ENCODE results near the gene ICAM1. TPM values are rescaled to one million over a fixed set of nuclear protein-coding genes. Genes with fewer than 3 reads are reported as not detected.

ICAM1 gene
- total RNA-seq, 4 donors from 2014 or later: 14.7 to 50.1 (median 43.1) TPM

DNA sequence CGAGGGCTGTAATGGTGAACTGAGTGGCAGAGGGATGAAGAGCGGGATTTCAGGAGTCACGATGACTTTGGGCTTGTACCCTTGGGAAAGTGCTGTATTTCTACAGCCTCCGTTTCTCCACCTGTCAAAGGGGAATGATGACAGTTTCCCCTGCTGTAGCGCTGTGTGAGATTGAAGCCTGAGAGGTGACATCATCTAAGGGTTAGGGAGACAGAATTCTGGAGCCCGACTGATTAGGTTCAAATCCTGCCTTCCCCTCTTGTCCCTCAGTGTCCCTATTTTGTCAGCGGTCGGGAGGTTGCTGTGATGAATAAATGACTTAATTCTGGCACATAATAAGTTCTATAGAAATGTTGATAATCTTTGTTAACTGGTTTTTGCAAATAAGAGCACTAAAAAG lies 18.2 kb upstream of the ICAM1 start:
- Histone ChIP-seq H3K27me3 (no peaks in the 10 kb centered on the region), H3K4me3 (peak overlapping the region; percentile 73 to 95 (median 84)), H3K27ac (peak overlapping the region in 3 of 4 donors; percentile 82 to 89 (median 89)), H3K36me3 (peaks cover 2 to 40% (median 12%) of the 10 kb centered on the region in 3 donors), H3K4me1 (peaks cover 0 to 35% (median 8%) of the 10 kb centered on the region in 4 donors), H3K9me3 (no peaks in the 10 kb centered on the region)
- TF ChIP-seq POLR2A (IDR thresholded peaks at IDR 0.05): no peak
- TF ChIP-seq EP300 (IDR thresholded peaks at IDR 0.05): no peak
- TF ChIP-seq CTCF (IDR thresholded peaks at IDR 0.05): no peak
- 21 to 27% methylated on average over 8 of the region's 8 CpGs for WGBS, 2 donors
- DNase-seq (ENCODE audit: low spot score in 2 of 2): no peak

- Histone ChIP-seq H3K4me1 (peaks cover 0 to 36% (median 8%) of the 10 kb centered on the region in 4 donors), H3K27me3 (no peaks in the 10 kb centered on the region), H3K27ac (no peak overlapping the region), H3K4me3 (no peak overlapping the region), H3K9me3 (no peaks in the 10 kb centered on the region), H3K36me3 (peaks cover 2 to 53% (median 12%) of the 10 kb centered on the region in 3 donors)
- TF ChIP-seq CTCF (IDR thresholded peaks at IDR 0.05): no peak
- TF ChIP-seq POLR2A (IDR thresholded peaks at IDR 0.05): no peak
- TF ChIP-seq EP300 (IDR thresholded peaks at IDR 0.05): no peak
- DNase-seq (ENCODE audit: low spot score in 2 of 2): no peak
- WGBS, 2 donors: 89 to 90% methylated on average over 3 of the region's 3 CpGs
These were observed 16.7 kb upstream of the ICAM1 start for GRCh38 chr19:10254244-10254643.

DNA sequence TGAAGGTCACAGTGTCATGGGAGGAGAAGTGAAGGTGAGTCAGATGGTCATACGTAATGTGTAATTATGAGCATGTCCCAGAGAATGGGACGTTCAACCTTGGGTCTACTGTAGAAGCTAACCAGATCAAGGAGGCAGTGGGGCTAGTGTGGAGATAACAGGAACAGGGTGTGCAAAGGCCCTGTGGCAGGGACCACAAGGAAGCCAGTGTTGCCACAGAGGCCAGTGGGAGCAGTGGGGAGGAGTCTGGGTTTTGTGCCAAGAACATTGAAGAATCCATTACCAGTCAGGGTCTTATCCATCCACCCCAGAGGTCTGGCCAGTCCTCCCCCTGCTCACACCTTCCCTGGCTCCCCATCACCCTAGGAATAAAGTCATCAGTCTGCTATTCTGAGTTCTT lies 15.6 kb upstream of the ICAM1 start:
- H3K4me3 ChIP-seq: no peak overlapping the region
- no peaks in the 10 kb centered on the region for H3K27me3 ChIP-seq
- no peak for DNase-seq (ENCODE audit: low spot score in 2 of 2)
- no peak overlapping the region for H3K27ac ChIP-seq
- TF ChIP-seq EP300 (IDR thresholded peaks at IDR 0.05) (no peak), CTCF (IDR thresholded peaks at IDR 0.05) (no peak), POLR2A (IDR thresholded peaks at IDR 0.05) (no peak)
- H3K4me1 ChIP-seq: peaks cover 0 to 31% (median 8%) of the 10 kb centered on the region in 4 donors
- H3K9me3 ChIP-seq: no peaks in the 10 kb centered on the region
- 75 to 90% methylated on average over 2 of the region's 2 CpGs for WGBS, 2 donors
- peaks cover 2 to 64% (median 12%) of the 10 kb centered on the region in 3 donors for H3K36me3 ChIP-seq

GRCh38 chr19:10256551-10256950 lies 14.4 kb upstream of the ICAM1 start:
- no peak overlapping the region for H3K27ac ChIP-seq
- no peaks in the 10 kb centered on the region for H3K27me3 ChIP-seq
- H3K9me3 ChIP-seq: no peaks in the 10 kb centered on the region
- WGBS, 2 donors: 82 to 88% methylated on average over 17 to 18 of the region's 18 CpGs
- H3K4me3 ChIP-seq: no peak overlapping the region
- TF ChIP-seq POLR2A (IDR thresholded peaks at IDR 0.05): no peak
- no peak for TF ChIP-seq CTCF (IDR thresholded peaks at IDR 0.05)
- no peak for TF ChIP-seq EP300 (IDR thresholded peaks at IDR 0.05)
- peaks cover 0 to 21% (median 6%) of the 10 kb centered on the region in 4 donors for H3K4me1 ChIP-seq
- H3K36me3 ChIP-seq: peaks cover 2 to 64% (median 12%) of the 10 kb centered on the region in 3 donors
- no peak for DNase-seq (ENCODE audit: low spot score in 2 of 2)

DNA sequence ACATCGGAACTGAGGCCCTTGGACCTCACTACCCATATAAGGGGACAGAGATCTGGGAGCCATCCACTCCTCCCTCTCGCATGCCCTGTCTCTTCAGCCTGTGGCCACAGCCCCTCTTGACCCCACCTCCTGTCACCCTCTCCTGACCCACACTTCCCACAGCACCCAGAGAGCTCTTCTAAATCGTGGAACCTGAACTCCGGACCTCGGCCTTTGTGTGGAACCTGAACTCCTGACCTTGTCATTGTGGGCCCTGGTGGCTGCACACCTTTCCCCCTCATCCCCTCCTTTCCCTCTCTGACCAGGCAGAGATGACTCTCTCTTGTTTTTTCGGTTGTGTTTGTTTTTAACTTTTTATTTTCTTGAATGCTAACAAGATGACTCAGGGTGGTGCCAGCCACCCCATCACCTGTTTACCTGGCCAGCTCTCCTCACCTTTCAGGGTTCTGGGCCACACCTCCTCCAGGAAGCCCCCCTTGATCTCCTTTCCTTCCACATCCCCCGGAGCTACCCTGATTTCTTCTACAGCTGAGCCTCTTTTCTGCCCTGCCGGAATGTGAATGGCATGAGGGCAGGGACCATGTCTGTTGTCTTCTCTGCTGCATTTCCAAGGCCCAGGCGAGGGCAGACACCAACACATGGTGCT lies 13.8 kb upstream of the ICAM1 start:
- H3K36me3 ChIP-seq: peaks cover 2 to 64% (median 12%) of the 10 kb centered on the region in 3 donors
- no peaks in the 10 kb centered on the region for H3K9me3 ChIP-seq
- no peak overlapping the region for H3K27ac ChIP-seq
- H3K4me1 ChIP-seq: peaks cover 0 to 21% (median 6%) of the 10 kb centered on the region in 4 donors
- no peak for DNase-seq (ENCODE audit: low spot score in 2 of 2)
- H3K4me3 ChIP-seq: no peak overlapping the region
- TF ChIP-seq CTCF (IDR thresholded peaks at IDR 0.05): no peak
- no peak for TF ChIP-seq EP300 (IDR thresholded peaks at IDR 0.05)
- no peak for TF ChIP-seq POLR2A (IDR thresholded peaks at IDR 0.05)
- no peaks in the 10 kb centered on the region for H3K27me3 ChIP-seq
- 80 to 84% methylated on average over 9 of the region's 9 CpGs for whole genome bisulfite sequencing, 2 donors
